Fibroblast of lung (primary cell): ENCODE results near the gene SET. TPM values are rescaled to one million over a fixed set of nuclear protein-coding genes. Genes with fewer than 3 reads are reported as not detected.
A peak's percentile ranks its signal among the peaks of the same experiment; 100 is the strongest.

Experiments used
- DNase-seq, 2 donors: peaks; one replicate each; pipeline versions ENCODE4 v3.0.0 to v3.0.0-alpha.2; 2010; ENCODE audit warnings: low read depth in 2 of 2
- H2AFZ ChIP-seq: 2 replicates; pipeline ENCODE4 v1.5.1; 2012; ENCODE audit warnings: low read length, control low read depth, inconsistent platforms
- H3K27ac ChIP-seq: 2 replicates; pipeline ENCODE4 v1.5.1; 2011; ENCODE audit warnings: low read length, control low read depth; ENCODE audit not compliant: insufficient read depth
- H3K27me3 ChIP-seq: 2 replicates; pipeline ENCODE4 v1.5.1; 2011; ENCODE audit warnings: mild to moderate bottlenecking, low read length; ENCODE audit not compliant: control insufficient read depth, insufficient read depth
- H3K36me3 ChIP-seq: 2 replicates; pipeline ENCODE4 v1.5.1; 2011; ENCODE audit warnings: low read length; ENCODE audit not compliant: control insufficient read depth, insufficient read depth
- H3K4me1 ChIP-seq: 2 replicates; pipeline ENCODE4 v1.5.1; 2011; ENCODE audit warnings: low read length; ENCODE audit not compliant: control insufficient read depth, insufficient read depth; ENCODE audit errors: extremely low read depth
- H3K4me2 ChIP-seq: 2 replicates; pipeline ENCODE4 v1.5.1; 2011; ENCODE audit warnings: low read length, control low read depth; ENCODE audit not compliant: insufficient read depth; ENCODE audit errors: extremely low read depth
- H3K4me3 ChIP-seq, 4 experiments: fragments of 200-600 bp in 1 of 4; sonication (generic) in 1 of 4; replicated peaks in 1 of 4; 2 replicates each; pipeline ENCODE4 v1.5.1; 2011 to 2016; ENCODE audit warnings: low read length in 4 of 4, low read depth in 3 of 4, mild to moderate bottlenecking in 3 of 4, control low read depth in 2 of 4, inconsistent platforms in 1 of 4, mixed read lengths in 1 of 4; ENCODE audit not compliant: insufficient read depth in 1 of 4; ENCODE audit errors: control extremely low read depth in 1 of 4
- H3K79me2 ChIP-seq: 2 replicates; pipeline ENCODE4 v1.5.1; 2012; ENCODE audit warnings: mild to moderate bottlenecking, low read length, inconsistent platforms; ENCODE audit not compliant: control insufficient read depth, insufficient read depth
- H3K9ac ChIP-seq: 2 replicates; pipeline ENCODE4 v1.5.1; 2011; ENCODE audit warnings: mild to moderate bottlenecking, low read length, control low read depth; ENCODE audit not compliant: insufficient read depth
- H3K9me3 ChIP-seq: 2 replicates; pipeline ENCODE4 v1.5.1; 2012; ENCODE audit warnings: low read depth, low read length; ENCODE audit not compliant: control insufficient read depth, insufficient read depth
- H4K20me1 ChIP-seq: 2 replicates; pipeline ENCODE4 v1.5.1; 2011; ENCODE audit warnings: low read length; ENCODE audit not compliant: control insufficient read depth, insufficient read depth; ENCODE audit errors: extremely low read depth
- EZH2 ChIP-seq: IDR thresholded peaks from 2 replicates; pipeline ENCODE4 v1.5.1; 2012; ENCODE audit warnings: low read length, control low read depth, mild to moderate bottlenecking; ENCODE audit errors: missing control alignments
- polyA plus RNA-seq, 2 donors: library from polyadenylated mRNA; depleted of rRNA in 1 of 2; stranded (reverse) in 1 of 2; unstranded in 1 of 2; fragments of >200 nt; gene quantifications; 2 replicates each; pipeline ENCODE4 v1.2.1, GENCODE V29; 2011 to 2012; ENCODE audit warnings: missing spikeins in 1 of 2
- total RNA-seq: library from RNA; depleted of rRNA; stranded (reverse); fragments of >200 nt; gene quantifications from 2 replicates; pipeline ENCODE4 v1.2.1, GENCODE V29; 2014
- TF ChIP-seq, protein P1 (sequence below), 2 donors: IDR thresholded peaks in 1 of 2; conservative IDR thresholded peaks in 1 of 2; 1 replicate in 1 of 2; 2 replicates in 1 of 2; pipeline ENCODE4 v1.5.1; 2011 to 2012; ENCODE audit warnings: low read length in 2 of 2, control low read depth in 1 of 2, inconsistent platforms in 1 of 2, low read depth in 1 of 2, mild to moderate bottlenecking in 1 of 2

SET gene
- total and polyA plus RNA-seq, 2 donors (not counting 1 experiment from before 2014, with no cell fraction given): 256 to 456 TPM

DNA sequence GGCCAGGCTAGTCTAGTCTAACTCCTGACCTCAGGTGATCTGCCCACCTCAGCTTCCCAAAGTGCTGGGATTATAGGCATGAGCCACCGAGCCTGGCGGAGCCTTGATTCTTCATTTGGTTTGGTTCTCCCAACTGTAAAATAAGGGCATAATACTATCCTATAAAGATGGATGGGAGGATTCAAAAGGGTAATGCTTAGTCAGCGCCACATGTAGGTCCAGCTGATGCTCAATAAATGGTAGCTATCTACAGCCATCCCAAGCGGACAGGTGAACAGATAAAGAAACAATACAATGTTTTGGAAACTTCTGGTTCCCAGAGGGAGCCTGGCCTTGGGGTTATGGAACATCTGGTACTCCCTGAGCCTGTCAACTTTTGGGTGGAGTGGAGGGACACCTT lies 13.6 kb upstream of the SET start:
- H3K79me2 ChIP-seq: no peaks in the 10 kb centered on the region
- H3K4me2 ChIP-seq: no peak overlapping the region
- H3K27ac ChIP-seq: no peak overlapping the region
- no peaks in the 10 kb centered on the region for H3K36me3 ChIP-seq
- no peak overlapping the region for H2AFZ ChIP-seq
- DNase-seq: no peak
- H3K9me3 ChIP-seq: no peaks in the 10 kb centered on the region
- no peak for TF ChIP-seq EZH2
- TF ChIP-seq, protein P1, sequence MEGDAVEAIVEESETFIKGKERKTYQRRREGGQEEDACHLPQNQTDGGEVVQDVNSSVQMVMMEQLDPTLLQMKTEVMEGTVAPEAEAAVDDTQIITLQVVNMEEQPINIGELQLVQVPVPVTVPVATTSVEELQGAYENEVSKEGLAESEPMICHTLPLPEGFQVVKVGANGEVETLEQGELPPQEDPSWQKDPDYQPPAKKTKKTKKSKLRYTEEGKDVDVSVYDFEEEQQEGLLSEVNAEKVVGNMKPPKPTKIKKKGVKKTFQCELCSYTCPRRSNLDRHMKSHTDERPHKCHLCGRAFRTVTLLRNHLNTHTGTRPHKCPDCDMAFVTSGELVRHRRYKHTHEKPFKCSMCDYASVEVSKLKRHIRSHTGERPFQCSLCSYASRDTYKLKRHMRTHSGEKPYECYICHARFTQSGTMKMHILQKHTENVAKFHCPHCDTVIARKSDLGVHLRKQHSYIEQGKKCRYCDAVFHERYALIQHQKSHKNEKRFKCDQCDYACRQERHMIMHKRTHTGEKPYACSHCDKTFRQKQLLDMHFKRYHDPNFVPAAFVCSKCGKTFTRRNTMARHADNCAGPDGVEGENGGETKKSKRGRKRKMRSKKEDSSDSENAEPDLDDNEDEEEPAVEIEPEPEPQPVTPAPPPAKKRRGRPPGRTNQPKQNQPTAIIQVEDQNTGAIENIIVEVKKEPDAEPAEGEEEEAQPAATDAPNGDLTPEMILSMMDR (conservative IDR thresholded peaks at IDR 0.05 in 1 of 2, IDR thresholded peaks at IDR 0.05 in 1 of 2; ENCODE audit: low read depth in 1 of 2, low read length in 2 of 2): no peak
- no peak overlapping the region for H3K9ac ChIP-seq
- H3K27me3 ChIP-seq: no peaks in the 10 kb centered on the region
- no peaks in the 10 kb centered on the region for H3K4me1 ChIP-seq
- no peak overlapping the region for H3K4me3 ChIP-seq
- no peaks in the 10 kb centered on the region for H4K20me1 ChIP-seq

DNA sequence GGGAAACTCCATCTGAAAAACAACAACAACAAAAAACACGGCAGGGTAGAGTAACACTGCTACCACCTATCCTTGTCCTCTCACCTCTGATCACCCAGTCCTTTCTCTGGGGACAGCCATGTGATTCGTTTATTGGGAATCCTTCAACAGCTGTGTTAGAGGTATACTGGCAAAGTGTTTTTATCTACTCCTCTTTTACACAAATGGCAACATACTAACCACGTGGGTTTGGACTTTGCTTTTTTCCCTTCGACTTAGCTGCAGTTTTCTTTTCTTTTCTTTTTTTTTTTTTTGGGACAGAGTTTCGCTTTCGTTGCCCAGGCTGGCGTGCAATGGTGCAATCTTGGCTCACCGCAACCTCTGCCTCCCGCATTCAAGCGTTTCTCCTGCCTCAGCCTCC lies 11.2 kb upstream of the SET start:
- no peaks in the 10 kb centered on the region for H3K79me2 ChIP-seq

DNA sequence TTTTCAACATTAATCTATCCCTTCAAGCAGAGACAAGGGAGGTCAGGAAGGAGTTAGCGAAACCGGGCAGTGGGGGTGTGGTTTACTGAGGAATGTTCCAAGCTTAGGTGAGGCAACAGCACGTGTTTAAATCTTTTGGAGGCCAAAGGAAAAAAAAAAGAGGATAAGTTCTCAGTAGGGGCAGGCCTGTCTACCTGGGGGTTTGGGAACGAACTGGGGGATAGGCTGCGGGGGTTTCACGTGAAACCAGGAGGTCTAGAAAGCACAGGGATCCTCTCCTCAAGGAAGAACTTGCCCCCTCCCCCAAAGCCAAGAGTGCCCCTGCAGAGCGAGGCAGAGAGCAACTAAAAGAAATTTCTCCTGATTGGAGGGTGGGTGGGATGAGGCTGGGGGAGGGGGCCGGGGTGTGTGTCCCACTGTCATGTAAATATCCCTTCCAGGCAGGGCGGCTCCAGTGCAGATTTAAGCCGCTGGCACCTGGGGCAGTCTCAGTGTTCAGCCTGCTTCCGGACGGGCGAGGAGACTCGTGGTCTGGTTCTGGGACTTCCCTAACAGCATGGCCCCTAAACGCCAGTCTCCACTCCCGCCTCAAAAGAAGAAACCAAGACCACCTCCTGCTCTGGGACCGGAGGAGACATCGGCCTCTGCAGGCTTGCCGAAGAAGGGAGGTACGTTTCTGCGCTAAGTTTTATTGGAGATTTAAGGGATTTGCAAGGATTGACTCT lies 5.5 kb upstream of the SET start:
- no peaks in the 10 kb centered on the region for H3K9me3 ChIP-seq
- H3K79me2 ChIP-seq: peaks cover 3% of the 10 kb centered on the region
- peaks cover 12% of the 10 kb centered on the region for H3K4me1 ChIP-seq
- peak overlapping the region; percentile 78 for H3K27ac ChIP-seq
- H3K9ac ChIP-seq: peak overlapping the region; percentile 61
- H3K36me3 ChIP-seq: no peaks in the 10 kb centered on the region
- peak overlapping the region; percentile 64 for H2AFZ ChIP-seq
- DNase-seq: peak; percentile 49 to 62
- peak overlapping the region; percentile 74 to 85 (median 77) for H3K4me3 ChIP-seq
- TF ChIP-seq, protein P1 (conservative IDR thresholded peaks at IDR 0.05 in 1 of 2, IDR thresholded peaks at IDR 0.05 in 1 of 2; ENCODE audit: low read depth in 1 of 2, low read length in 2 of 2): no peak
- no peak for TF ChIP-seq EZH2
- H4K20me1 ChIP-seq: no peaks in the 10 kb centered on the region
- H3K27me3 ChIP-seq: no peaks in the 10 kb centered on the region
- peak overlapping the region; percentile 99 for H3K4me2 ChIP-seq

More for the DNA sequence above, 11.2 kb upstream of the SET start:
- no peak for DNase-seq
- Histone ChIP-seq H3K36me3 (no peaks in the 10 kb centered on the region), H3K27ac (no peak overlapping the region), H3K4me2 (no peak overlapping the region), H3K27me3 (no peaks in the 10 kb centered on the region), H3K9me3 (no peaks in the 10 kb centered on the region), H2AFZ (no peak overlapping the region), H3K9ac (no peak overlapping the region), H4K20me1 (no peaks in the 10 kb centered on the region), H3K4me3 (no peak overlapping the region), H3K4me1 (no peaks in the 10 kb centered on the region)
- TF ChIP-seq, protein P1 (conservative IDR thresholded peaks at IDR 0.05 in 1 of 2, IDR thresholded peaks at IDR 0.05 in 1 of 2; ENCODE audit: low read depth in 1 of 2, low read length in 2 of 2): no peak
- TF ChIP-seq EZH2: no peak
